M059J (cell line): ENCODE results near the gene M1AP. TPM values are rescaled to one million over a fixed set of nuclear protein-coding genes. Genes with fewer than 3 reads are reported as not detected.
A peak's percentile ranks its signal among the peaks of the same experiment; 100 is the strongest.

Experiments used
- DNase-seq: peaks from one replicate; pipeline ENCODE4 v3.0.0-alpha.2; 2012; ENCODE audit warnings: low read depth
- total RNA-seq: library from RNA; depleted of rRNA; stranded (reverse); fragments of >200 nt; shearing (Covaris generic); gene quantifications from 2 replicates; pipeline ENCODE4 v1.2.3, GENCODE V29; 2014

M1AP gene
- total RNA-seq, 1 experiment from 2014 or later, result not detected

DNA sequence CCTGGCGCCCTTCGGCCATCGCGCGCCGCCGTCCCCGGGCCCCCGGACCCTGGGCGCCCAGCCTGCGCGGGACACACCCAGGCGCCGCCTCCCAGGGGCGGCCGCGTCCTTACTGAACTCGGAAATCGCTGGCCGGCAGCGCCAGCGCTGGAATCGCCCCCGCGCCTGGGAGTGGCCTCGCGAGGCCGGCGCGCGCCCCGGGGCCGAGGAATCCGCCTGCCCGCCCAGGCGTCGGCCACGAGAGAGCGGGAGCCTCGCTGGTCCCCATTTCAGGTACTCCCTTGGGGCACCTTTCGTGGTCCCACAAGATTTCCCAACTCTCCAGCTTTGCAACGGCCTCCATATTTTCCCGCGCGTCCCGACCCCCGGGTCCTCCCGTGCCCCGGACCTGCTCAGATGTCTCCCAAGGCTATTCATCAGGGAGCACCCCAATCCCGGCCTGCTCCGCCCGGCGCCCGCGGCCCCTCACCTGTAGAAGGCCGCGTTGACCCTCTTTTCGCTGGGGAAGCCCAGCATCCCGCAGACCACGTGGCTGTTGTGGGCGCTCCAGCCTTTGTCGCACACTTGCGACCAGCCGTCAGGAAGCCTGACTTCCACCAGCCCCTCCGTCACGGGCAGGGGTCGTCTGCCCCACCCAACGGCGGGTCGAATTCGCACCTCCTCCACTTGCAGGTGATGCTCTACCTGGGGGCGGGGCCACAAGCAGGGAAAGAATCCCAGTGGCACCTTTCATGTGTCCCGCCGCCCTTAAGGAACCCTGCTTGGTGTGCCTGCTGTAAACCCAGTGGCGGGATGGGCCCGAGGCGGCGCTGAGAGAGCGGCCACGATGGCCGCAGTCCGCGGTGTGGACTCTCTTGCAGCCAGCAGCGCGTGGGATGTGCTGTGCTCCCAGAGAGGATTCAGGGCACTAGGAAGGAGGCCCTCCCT lies 99.0 kb downstream of the M1AP start:
- peak; percentile 36 for DNase-seq

DNA sequence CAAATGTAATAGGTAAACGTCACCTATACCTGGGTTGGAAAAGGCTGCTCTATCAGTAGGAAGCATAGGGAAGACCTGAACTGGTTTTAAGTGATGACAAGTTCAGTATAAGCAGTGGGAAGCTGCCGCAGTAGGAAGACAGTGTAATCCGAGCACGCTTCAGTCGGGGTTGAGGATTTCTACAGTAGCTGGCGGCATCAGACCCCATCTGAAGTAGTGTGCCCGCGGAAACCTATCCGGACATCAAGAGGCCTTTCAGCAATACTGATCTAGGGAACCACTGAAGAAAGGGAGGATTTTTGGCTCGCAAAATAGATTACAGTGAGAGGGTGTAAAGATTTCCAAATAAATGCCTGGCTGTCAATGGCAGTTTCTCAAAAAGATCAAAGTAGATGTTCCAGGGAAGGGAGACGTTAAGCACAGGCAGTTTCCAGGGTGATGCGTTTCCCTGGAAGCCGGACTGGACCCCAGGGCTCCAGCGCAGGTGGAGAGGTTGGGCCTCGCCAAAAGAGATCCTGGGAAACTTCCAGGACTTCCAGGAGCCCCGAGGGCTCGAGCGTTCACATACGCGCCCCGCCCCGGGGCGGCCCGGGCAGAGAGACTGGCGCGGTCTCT lies 99.7 kb downstream of the M1AP start:
- no peak for DNase-seq

DNA sequence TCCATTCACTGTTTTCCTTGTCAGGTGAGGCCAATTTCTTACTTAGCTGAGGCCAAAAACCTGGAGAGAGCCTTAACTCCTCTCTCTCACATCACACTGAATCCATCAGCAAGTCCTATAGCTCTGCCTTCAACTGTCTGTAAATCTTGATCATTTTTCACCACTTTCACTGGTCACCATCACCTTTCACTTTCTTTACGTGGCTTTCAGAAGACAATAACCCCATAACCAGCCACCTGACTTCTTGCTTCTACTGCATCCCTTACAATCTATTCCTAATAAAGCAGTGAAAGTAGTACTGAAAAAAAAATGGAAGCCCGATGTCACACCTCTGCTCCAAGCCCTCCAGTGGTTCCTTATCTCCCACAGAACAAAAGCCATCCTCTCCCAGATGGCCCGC lies 102.1 kb downstream of the M1AP start:
- DNase-seq, result no peak

DNA sequence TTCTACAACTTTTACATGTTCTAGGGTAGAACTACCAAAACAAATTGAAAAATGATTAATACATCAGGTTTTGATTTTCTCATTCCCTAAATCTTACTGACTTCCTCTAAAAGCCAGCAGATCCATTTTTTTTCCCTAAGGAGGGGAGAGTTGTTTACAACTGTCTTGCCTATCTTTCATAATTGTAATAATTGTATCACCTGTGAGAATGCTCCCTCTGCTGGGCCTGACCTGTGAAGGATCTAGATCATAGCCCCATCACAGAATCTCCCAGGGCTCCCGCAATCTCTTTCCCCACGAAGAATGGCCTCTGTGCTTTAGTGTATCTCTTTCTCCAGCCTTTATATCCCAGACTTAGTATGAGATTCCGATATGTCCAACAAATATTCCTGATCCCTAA lies 103.5 kb downstream of the M1AP start:
- DNase-seq, result no peak

DNA sequence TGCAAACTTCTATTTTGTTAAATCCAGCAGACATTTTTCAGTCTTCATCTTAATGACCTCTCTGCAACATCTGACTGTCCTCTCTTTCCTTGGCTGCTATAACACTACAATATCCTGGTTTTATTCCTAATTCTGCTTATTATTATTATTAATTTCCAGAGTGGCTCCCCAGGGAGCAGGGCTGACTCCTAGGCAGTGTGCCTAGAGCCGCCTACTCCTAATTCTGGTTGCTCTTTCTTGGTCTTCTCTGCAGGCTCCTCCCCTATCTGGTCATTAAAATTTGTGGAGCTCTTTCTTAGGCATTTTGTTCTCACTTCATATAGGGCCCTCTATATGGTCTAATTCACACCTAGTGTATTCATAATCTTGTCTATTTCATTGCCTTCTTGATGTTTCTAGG lies 105.2 kb downstream of the M1AP start:
- no peak for DNase-seq

DNA sequence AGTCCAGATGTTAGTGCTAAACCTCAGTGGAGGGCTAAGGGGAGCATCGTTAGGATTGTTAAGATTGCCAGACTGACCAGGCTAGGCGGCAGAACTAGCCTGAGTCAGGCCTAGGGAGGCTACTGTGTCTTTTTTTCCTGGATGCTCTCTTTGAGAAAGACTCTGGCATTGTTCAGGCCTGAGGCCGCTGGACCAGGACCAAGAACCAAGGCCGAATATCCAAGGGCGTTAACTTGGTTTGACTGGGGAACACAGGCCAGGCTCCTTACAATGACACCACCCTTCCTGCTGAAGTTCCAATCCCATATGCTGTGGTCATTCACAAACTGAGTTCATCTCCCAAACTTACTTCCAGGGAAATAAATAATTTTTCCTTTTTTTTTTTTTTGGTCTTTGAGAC lies 107.8 kb downstream of the M1AP start:
- DNase-seq, result no peak

DNA sequence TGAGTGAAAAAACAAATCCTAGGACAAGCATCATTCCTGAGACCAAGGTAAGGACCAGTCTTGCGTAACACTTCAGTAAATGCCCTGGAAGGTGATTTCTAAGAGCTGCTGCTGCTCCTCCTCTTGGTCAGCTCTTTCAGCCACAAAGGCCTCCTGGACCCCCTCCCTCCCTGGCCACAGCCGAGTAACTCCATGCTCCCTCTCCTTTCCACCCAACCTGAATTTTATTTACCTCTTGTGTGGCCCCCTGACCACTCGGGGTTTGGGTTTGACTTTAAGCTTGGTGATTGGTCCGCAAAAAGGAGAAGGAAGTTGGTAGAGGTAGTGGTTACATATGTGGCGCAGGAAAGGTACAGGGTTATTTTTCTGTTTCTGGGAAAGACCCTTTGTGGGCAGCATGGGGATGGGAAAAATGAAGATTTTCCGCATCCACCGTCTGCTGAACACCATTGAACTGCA lies 109.2 kb downstream of the M1AP start:
- DNase-seq, result no peak

DNA sequence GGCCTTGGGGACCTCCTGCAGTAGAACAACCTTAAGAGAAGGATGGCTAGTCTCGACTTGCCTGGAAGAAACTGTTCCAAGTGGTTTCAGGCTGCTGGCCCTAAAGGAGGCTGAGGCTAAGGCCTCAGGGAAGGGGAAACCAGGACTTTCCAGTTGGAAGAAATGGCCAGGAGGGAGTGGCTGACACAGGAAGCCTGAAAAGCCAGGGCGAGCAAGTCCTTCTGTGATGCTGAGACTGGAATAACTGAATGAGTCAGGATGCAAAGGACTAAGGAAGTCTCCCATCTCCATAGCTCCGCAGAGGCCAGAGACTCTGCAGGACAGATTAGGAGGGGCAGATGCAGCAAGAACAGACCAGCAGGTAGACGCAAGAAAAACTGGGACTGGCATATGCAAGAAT lies 111.0 kb downstream of the M1AP start:
- DNase-seq, result no peak

DNA sequence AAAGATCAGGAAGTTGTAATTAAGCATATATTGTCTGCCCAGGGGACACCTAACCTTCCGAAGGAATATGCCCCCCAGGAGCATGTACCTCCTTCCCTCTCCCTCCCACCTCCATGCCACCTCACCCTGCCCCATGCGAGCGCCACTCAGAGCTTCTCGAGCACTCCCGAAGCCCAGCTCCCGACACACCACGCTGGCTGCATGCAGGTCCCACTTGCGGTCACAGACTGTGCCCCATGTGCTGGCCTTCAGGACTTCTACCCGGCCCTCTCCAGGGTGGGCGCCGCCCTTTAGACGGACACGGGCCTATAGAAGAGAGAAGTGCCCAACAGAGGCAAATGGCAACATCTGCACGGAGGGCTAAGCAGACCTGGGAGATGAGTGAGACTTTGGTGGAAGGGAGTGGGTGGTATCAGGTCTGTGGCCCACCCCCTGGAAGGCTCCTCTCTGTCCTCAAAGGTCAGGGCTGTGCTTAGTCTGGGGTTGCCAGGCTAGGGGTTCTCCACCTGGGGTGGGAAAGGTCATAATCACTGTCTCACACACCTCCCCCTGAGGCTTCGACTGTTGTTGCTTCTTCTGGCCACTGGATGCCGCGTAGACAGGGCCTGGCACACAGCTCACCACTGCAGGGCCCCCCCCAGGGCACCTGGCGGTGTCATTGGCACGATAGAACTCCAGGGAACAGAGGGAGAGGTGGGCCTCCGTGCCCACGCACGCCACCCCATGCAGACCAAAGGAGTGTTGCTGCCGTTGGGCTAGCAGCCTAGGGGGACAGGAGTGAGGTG lies 111.8 kb downstream of the M1AP start:
- no peak for DNase-seq

DNA sequence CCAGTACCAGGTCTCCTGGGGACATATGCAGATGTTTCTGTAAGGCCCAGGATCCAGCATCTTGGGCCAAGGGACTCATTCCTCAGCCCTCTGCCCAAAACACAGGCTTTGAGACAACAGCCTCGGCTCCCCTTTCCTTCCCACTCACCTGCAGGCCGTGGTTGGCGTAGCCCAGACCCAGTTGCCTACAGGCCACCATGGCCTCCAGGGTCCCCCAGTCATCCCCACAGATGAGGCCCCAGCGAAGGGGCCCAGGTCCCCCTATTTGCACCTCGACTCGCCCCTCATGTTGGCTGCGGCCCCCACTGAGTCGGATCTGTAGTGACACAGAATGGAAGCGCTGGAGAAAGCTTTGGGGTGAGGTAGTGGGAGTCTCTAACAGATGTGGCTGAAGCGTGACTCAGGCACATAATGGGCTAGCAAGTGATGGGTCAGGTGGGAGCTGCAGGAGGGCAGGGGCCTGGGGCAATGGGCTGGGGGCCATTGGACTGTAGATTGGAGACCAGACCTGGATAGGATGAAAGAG lies 112.6 kb downstream of the M1AP start:
- no peak for DNase-seq

DNA sequence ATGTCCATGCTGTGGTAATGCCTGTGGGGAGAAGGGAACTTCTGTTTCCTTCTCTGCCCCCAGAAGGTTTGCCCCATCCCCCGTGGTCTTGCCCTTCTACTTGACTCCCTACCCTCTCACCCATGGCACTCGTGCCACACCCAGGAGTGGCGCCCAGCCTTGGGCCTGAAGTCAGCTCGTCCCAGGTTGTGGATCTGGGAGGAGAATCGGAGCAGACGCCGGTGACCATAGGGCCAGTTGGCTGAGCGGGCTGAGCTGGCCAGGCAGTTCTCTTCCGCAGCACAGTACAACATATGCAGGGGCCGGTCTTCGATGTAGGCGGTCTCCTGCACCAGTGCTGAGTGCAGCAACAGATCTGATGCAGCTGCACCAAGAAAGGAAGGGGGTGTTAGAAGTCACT lies 113.7 kb downstream of the M1AP start:
- DNase-seq, result no peak

DNA sequence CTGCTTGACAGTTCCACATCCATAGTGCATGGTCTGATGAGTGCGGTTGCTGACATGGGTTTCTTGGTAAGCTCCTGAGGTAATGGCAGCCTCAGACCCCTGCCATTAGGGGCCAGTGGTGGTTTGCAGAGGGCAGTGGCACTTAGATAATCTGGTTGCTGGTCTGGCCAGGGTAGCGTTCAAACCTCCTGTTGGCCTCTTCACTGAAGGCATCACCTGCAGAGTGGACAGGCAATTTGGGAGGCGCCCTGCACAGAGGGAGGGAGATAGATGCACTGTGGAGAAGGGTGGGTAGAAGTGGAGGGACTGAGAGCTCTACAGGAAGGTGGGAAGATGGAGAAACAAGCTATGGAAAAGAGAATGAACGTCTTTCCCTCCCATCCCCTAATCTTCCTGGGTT lies 114.7 kb downstream of the M1AP start:
- DNase-seq, result no peak

DNA sequence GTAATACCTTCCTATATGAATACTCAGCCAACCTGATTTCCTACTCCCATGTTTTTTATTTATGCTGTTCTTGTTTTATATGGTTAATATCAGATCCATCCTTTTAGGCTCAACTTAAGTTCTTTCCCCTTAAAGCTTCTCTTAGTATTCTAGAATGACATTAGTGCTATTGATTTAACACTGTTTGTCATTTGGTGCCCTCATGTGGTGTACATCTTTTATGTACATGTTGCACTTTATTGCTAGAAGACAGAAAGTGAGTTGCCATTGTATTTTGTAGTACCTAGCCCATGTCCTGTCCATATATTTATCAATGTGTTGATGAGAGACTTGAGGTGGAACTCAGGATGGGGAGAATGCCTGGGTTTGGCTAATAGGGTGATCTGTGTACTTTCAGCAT lies 115.9 kb downstream of the M1AP start:
- peak; percentile 63 for DNase-seq

DNA sequence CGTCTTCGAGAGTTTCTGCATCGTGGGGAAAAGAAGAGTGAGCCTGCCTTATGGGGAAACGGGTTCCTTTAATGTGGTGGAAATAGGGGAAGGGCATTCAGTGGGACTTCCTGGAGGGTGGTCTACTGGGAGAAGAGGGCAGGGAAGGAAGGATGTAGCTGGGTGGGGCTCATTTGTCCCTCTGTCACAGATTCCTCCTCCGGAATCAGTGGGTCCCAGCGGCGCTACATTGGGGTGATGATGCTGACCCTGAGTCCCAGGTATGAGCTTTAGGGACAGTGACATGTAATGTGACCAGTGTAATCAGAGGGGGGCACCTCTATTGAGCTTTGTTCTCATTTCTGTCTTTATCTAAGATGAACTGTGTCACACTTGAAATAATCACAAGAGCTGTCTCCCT lies 116.5 kb downstream of the M1AP start:
- no peak for DNase-seq

DNA sequence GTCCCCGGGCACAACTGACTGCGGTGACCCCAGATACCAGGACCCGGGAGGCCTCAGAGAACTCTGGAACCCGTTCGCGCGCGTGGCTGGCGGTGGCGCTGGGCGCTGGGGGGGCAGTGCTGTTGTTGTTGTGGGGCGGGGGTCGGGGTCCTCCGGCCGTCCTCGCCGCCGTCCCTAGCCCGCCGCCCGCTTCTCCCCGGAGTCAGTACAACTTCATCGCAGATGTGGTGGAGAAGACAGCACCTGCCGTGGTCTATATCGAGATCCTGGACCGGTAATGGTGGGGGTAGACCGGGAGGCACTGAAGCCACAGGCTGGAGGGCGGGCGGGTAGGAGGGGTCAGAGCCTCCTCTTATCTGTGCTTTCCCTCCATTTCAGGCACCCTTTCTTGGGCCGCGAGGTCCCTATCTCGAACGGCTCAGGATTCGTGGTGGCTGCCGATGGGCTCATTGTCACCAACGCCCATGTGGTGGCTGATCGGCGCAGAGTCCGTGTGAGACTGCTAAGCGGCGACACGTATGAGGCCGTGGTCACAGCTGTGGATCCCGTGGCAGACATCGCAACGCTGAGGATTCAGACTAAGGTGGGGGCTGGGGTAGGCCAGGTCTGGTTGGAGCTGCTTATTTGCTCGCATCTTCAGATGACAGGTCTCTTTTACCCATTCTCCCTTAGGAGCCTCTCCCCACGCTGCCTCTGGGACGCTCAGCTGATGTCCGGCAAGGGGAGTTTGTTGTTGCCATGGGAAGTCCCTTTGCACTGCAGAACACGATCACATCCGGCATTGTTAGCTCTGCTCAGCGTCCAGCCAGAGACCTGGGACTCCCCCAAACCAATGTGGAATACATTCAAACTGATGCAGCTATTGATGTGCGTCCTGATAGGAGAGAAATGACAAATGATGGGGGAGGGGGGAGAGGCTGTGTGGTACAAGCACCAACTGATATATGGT lies 117.6 kb downstream of the M1AP start:
- peak; percentile 57 for DNase-seq

DNA sequence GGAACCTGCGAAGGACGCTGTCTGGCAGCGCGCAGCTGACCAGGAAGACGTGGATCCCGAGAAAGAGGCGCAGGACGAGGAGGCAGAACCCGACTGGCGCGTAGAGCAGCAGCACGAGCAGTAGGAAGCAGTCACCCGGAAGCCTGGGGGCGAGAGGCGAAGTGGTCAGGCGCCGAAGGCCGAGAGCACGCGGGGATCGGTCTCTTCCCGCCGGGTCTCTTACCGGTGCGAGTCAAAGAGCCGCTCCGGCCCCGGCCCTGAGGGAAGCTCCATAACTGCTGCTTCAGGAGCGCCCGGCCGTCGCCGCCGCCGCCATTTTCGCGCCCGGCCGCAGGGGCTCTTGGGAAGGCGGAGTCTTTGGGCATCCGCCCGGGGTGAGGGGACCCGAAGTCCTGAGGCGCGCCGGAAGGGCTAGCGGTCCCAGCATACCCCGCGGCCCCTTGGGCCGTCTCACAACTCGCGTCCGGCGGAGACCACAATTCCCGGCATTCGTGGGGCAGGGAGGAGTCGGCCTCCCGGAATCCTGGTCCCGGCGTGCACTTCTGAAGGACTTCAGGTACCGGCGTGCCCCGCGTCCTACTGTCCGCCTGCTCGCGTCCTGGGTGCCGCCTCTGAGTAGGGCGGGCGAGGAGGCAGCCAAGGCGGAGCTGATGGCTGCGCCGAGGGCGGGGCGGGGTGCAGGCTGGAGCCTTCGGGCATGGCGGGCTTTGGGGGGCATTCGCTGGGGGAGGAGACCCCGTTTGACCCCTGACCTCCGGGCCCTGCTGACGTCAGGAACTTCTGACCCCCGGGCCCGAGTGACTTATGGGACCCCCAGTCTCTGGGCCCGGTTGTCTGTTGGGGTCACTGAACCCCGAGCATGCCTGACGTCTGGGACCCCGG lies 118.5 kb downstream of the M1AP start, which contains the start of the genes AUP1 and HTRA2:
Gene AUP1, minus strand, starts transcription at position 350 of the 882 bp plus-strand sequence. Its CDS starts 77 bp downstream, at position 273.
Gene HTRA2, plus strand, starts transcription at position 577 of the 882 bp plus-strand sequence. Its CDS starts 74 bp downstream, at position 651.
- peak; percentile 99 for DNase-seq

DNA sequence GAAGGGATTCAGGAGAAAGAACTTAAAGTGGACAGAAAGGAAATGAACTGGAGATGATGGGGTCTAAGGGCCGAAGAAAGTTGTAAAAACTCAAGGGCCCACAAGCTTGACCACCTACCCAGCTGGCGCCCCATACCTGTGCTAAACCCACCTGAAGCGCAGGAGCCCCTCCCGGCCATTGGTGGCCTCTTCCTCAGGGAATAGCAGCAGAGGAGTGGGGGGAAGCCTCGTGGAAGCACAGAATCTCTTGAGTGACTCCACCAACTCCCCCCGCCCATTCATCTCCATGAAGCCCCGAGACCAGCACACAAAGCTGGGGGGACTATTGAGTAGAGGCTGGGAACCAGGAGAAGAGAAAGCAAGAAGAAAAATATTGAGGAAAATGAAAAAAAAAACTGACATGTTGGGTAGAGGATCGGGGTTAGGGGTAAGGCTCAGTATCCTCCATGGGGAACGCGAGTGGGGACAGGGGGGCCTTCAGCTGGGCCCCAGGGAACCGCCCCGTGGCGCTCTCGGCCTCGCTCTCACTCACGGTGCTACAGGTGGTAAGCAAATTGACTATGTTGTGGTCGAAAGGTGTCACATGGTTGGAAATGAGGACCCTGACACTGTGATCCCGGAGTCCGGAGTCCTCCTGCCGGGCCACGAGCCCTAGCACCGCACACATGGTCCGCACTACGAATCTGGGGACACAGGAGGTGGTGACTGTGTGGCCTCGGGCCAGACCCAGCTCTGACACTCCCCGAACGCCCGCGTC lies 119.4 kb downstream of the M1AP start:
- no peak for DNase-seq

DNA sequence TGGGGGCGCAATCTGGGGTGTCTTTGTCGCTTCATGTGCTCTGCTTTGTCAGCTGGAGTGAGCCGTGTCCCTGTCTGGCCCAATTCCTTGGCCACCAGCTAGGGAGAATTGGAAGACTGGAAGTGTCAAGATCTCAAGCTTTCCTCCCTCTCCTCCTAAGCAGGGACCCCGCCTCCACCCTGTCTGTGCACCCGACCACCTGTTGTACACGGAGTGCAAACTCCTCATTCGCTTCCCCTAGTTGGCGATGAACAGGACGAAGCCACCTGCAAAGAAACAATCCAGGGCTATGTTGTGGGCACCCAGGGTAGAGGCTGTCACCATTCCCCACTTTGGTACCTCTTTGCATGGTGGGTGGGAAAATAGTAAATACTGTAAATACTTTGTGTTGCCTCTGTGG lies 120.4 kb downstream of the M1AP start:
- no peak for DNase-seq

DNA sequence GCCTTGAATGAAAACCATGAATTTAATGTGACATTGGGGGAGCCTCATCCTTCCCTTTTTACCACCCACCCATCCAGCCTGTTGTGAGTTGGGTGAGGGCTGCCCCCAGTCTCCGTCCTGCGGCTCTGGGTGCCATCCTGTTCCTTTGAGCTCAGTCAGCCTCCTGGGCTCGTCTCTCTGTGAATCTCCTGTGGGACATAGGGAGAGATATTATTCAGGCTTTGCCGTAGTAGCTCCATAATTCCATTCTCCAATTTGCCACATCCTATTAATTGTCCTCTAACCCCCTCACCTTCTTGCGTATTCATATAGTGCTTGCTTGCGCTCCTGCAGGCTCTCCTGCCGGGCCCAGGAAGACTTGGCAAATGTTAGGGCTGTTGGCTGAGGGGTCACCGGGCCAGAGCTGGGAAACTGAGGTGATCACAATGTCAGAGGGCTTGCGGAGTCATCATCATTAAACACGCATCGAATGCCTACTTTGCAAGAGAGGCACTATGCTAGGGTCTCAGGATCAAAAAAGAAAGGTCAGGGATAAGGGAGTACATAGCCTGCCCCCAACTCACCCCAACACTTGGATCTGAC lies 121.4 kb downstream of the M1AP start:
- no peak for DNase-seq
